Brain pericyte (primary cell): ENCODE measurements around the gene TMX1.
"Not testable (repeated sequence)": the region's sequence is repeated elsewhere in the genome, so short reads cannot be mapped to it uniquely, and the experiment has no call there.

Experiments used
- DNase-seq: peaks from one replicate; pipeline ENCODE4 v3.0.0-alpha.2; 2012; ENCODE audit warnings: low read depth, low spot score

TMX1 gene

GRCh38 chr14:51239813-51240803 is at the start of gene TMX1:
TMX1 (plus strand) TSS chr14:51240247; CDS start chr14:51240293, 46 bp downstream.
- DNase-seq = peak; percentile 96

GRCh38 chr14:51201890-51202289 is 38.2 kb upstream of the TMX1 start:
- DNase-seq = no peak

- no peak for DNase-seq
Observed at GRCh38 chr14:51202914-51203665, 37.0 kb upstream of the TMX1 start.

GRCh38 chr14:51203881-51204280 is 36.2 kb upstream of the TMX1 start:
- no peak for DNase-seq

GRCh38 chr14:51205486-51205885 is 34.6 kb upstream of the TMX1 start:
- DNase-seq = no peak

- DNase-seq = no peak
Observed at GRCh38 chr14:51206462-51206861, 33.6 kb upstream of the TMX1 start.

GRCh38 chr14:51207621-51208020 is 32.4 kb upstream of the TMX1 start:
- DNase-seq = no peak

GRCh38 chr14:51208982-51209381 is 31.1 kb upstream of the TMX1 start:
- no peak for DNase-seq

- DNase-seq = no peak
Observed at GRCh38 chr14:51209457-51209856, 30.6 kb upstream of the TMX1 start.

GRCh38 chr14:51210594-51210993 is 29.5 kb upstream of the TMX1 start:
- no peak for DNase-seq

- DNase-seq = no peak
Observed at GRCh38 chr14:51211149-51211548, 28.9 kb upstream of the TMX1 start.

GRCh38 chr14:51216602-51217001 is 23.4 kb upstream of the TMX1 start:
- no peak for DNase-seq

GRCh38 chr14:51219473-51220448 is 20.3 kb upstream of the TMX1 start:
- DNase-seq = no peak

- not testable (repeated sequence) for DNase-seq
Observed at GRCh38 chr14:51223463-51223862, 16.6 kb upstream of the TMX1 start.

GRCh38 chr14:51224551-51224950 is 15.5 kb upstream of the TMX1 start:
- no peak for DNase-seq

GRCh38 chr14:51225751-51226150 is 14.3 kb upstream of the TMX1 start:
- DNase-seq = no peak

- no peak for DNase-seq
Observed at GRCh38 chr14:51228391-51228790, 11.7 kb upstream of the TMX1 start.

GRCh38 chr14:51228890-51229289 is 11.2 kb upstream of the TMX1 start:
- no peak for DNase-seq

GRCh38 chr14:51236314-51236713 is 3.7 kb upstream of the TMX1 start:
- DNase-seq = no peak

GRCh38 chr14:51240804-51241380 is 845 bp downstream of the TMX1 start:
- DNase-seq = no peak
